Right renal pelvis (tissue), 4 donors: Measurements from ENCODE around the gene TEX22. TPM values are rescaled to one million over a fixed set of nuclear protein-coding genes. Genes with fewer than 3 reads are reported as not detected.

Source experiments
- DNase-seq, 4 donors: peaks; one replicate each; pipeline ENCODE4 v3.0.0-alpha.2; 2013; ENCODE audit warnings: low read depth in 4 of 4, low spot score in 3 of 4, missing footprints in 1 of 4
- polyA plus RNA-seq, 4 donors: library from polyadenylated mRNA; unstranded; fragments of 120-200 nt; gene quantifications; one replicate each; pipeline ENCODE4 v1.2.1, GENCODE V29; 2013; ENCODE audit not compliant: insufficient read length in 4 of 4

Gene TEX22
- polyA plus RNA-seq, 4 donors = 1.0 to 2.4 (median 1.9) TPM

DNA sequence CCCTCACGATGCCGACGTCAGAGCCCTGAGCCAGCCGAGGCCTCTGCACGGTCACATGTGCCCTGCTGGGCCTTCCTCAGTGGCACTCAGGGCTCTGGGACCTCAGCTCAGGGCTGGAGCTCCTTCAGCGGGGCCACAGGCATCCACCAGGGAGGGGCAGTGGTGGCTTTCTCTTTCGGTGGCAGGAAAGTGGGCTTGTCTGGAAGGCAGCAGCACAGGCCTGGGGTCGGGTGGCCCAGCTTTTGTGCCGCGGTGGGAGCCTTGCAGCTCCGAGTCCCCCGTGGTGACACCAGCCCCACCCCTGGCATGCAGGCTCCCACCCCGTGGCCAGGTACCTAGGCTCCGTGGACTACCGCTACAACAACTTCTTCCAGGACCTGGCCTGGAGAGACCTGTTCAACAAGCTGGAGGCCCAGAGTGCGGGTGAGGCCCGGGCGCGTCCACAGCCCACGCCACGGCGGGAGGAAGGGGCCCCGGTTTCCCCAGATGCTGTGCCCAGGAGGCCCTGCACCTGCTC is 14.2 kb upstream of the TEX22 start:
- no peak for DNase-seq

DNA sequence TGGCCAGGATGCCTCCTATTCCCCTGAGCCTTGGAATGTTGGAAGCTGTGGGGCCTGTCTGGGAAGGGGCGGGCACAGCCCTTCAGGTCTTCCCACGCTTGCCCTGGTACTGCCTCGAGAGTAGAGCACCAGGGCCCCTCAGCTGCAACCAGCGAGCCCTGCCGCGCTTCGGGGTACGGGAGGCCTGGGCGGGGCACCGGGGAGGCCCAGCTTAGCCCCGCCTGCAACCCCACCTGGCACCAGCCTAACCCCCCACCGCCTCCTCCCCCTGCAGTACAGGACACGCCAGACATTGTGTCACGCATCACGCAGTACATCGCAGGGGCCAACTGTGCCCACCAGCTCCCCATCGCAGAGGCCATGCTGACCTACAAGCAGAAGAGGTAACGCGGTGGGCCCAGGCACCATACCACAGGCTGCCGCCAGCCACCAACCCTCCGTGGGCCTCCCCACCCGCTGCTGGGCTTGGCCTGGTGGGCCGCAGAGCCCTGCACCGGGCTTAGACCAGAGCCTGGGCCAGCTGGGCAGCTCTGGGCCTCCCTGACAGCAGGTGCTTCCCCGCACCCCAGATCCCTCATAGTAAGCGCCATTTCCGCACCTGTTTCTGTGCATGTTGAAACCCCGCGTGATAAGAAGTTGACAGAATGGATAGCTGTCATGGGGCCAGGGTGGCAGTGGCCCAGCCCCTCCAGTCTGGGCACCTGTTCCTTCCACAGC is 13.6 kb upstream of the TEX22 start:
- no peak for DNase-seq

DNA sequence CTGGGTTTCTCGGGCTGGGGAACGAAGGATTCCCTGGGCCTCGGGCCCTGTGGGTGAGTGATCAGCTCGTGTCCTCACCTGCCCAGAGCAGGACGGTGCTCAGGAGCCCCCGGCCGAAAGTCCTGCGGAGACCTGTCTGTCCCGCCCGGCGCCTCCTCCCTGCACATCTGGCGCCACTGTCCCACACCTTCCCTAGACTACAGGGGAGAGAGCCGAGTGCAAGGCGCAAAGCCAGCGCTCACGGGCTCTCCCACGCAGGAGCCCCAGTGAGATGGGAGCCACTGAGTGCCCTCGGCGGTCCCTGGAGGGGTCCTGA is 13.1 kb upstream of the TEX22 start:
- no peak for DNase-seq

DNA sequence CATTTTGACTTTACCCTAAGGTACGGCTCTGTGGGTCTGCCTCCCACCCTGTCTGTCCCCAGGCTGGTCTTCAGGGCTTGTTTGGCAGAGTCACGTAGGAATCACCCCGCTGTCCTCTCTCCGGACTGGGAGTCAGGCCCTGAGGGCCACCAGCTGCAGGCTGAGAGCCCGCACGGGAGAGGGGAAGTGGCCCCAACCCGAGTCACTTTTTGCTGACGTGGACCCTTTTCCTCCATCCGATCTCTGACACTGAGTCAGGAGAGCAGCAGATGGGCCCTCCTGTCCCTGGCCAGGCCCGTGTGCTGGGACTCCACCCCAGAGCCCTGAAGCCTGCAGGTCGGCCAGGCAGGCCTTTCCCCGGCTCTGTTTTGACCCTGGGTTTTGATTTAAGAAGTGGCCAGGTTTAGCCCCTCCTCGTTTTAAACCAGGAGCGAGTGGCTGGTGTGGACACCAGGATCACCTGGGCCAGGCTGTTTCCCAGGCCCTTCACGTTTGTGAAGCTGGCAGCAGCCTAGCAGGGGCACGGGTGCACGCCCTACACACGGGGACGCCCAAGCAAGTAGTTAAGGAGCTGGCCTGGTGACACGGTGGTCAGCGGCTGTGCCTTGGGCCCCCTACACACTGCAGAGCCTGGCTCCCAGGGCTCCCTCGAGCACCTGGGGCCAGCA is 12.5 kb upstream of the TEX22 start:
- no peak for DNase-seq

DNA sequence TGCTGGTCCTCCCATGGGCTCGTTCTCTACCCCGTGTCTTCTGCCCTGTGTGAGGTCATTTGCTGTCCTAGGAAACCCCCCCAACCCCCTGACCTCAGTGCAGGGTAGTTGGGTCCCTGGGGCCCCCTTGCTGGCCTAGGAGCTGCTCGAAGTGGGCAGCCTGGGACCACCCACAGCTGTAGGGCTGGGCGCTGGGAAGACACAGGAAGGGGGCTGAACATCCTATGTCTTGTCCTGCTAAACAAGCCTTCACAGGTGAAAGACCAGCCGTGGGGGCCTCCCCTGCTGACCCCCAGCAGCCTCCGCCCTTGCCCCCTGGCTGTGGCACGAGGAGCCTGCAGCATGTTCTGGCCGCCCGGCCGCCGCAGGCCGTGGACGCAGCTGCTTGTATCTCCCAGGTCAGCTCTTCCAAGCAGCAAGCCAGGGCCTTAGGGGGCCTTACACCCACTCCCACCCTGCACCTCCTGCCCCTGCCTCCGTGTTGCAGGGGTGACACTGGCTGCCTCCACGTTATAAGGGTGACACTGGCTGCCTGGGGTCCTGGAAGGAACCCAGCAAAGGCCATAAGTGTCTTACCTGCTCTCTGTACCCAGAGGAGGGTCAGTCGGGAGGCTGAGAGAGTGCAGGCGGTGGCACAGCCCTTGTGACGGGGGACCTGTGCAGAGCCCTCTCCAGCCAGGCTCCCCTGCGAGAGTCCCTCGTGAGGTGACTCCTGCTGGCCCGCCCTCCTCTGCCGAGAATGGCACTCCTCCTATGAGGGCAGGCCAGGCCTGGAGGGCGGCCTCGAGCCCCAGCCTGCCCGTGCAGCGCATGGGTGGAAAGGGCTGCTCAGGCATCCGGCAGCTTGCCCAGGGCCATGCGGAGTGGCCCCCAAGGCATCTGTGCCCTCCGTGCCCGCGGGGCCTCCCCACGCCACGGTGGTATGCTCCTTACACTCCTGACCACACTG is 11.5 kb upstream of the TEX22 start:
- DNase-seq = no peak

DNA sequence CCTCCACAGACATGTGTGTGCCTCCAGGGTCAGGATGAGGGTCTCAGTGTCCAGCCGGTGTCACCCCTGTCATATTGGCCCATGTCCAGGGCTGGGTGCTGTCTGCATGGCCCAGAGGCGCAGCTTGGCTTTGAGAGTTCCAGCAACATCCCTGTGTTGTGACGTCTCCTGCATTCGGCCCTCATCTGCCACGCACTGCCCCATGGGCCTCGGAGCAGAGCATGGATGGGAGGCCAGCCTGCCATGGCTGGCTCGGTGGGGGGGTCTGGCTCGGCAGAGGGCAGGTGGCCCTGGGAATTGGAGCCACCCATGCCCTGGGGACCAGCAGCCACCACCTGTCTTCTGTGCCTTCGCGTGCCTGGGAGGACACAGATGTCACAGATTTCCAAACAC is 10.8 kb upstream of the TEX22 start:
- no peak for DNase-seq

DNA sequence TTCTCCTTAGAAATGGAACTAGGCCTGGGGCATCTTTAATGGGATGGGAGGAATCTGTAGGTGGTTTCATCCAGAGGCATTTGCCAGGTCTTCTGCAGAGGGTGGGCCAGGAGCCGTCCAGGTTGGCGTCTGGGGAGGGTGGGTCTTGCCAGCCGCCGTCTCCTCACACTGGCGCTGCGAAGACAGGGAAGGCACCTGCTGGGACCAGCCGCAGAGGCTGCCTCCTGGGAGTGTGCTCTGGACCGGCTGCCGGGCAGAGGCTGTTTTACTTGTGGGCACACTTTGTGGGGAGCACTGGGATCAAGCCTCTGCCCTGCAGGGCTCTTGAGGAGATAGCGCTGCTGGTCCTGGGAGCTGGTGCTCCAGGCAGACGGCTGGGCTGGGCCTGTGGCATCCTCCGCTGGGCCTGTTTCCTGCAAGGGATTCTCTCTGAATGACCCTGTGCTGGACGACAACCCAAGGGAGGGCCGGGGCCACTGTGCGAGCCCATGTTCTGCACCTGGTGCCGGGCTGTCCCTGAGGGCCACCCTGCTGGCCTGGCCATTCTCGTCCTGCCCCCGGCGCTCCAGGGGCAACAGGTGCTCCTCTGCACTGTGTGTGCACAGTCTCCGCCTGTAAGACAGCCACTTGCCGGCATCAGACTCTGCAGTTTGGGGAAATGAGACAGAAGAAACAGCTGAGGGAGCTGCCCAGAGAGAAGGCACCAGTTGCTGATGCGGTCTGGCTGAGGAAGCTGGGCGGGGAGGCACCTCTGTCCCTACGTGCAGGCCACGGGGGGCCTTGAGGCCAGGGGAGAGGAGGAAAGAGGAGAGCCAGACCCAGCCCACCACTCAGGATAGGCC is 10.0 kb upstream of the TEX22 start:
- no peak for DNase-seq

DNA sequence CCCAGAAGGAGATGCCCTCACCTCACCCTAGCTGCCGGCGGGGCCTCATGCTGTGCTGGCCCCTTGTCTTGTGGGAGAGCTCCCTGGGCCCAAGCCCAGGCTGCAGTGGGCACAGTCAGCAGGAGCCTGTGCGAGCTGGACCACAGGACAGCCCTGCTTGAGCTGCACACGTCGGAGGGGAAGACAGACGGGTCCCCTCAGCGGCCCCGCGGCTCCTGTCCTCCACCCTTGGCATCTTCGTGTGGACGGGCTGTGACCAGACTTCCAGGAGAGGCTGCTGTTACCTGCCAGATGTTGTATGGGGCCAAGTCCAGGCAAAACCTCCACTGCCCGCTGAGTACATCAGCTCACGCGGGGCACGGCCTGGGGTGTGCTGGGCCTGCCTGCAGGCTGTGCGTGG is 9.4 kb upstream of the TEX22 start:
- DNase-seq = no peak

DNA sequence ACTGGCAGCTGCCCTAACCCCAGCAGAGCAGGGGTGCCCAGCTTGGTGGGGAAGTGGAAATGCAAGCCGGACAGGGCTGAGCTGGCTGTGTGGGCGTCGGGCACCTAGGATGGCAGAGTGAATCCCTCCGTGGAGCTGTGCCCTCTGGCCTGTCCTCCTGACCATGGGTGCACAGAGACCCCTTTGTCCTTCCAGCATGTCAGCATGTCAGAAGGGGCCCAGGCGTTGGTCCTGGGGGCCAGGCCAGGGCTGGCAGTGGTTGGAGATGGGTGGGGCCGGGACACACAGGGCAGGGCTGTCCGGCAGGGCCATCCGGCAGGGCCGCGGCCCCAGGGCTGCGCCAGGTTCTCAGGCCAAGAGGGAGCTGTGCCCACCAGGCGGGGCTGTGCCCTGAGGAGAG is 8.8 kb upstream of the TEX22 start:
- no peak for DNase-seq

DNA sequence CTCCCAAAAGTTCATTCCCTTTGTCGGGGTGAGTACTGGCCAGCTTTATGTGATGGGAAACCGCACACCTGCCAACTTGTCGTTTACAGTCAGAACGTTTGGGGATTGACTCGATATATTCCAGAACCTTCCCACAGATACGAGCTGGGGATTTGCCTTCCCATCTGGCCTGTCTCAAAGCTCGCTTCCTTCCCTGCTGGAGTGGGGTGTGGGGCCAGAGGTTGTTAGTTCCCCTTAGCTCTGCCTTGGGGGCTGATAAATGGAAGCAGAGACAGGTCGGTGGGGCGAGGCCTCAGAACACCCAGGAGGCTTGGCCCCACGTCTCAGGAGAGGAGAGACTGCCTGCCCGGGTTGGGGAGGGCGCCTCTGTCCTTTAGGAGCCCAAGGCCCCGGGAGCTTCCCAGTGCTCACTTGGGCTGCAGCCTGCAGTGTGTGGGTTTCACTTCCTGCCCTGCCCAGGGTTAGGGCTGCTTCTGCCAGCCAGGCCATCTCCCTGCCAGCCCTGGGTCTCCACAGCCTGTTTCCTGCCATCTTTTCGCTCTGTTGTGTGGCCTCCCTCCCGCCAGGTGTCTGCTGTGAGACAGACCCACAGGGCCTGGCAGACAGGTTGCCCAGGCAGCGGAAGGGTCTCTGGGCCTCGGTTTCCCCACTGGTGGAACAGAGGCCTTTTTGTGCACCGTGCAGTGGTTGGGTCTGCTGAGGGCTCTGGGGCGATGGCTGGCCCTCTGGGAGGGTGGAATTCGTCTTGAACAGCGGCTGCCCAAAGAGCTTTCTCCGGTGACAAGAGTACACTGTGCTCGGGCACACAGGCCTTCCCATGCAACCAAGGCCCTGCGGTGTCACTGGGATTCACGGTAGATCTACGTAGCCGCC is 8.1 kb upstream of the TEX22 start:
- DNase-seq = no peak

DNA sequence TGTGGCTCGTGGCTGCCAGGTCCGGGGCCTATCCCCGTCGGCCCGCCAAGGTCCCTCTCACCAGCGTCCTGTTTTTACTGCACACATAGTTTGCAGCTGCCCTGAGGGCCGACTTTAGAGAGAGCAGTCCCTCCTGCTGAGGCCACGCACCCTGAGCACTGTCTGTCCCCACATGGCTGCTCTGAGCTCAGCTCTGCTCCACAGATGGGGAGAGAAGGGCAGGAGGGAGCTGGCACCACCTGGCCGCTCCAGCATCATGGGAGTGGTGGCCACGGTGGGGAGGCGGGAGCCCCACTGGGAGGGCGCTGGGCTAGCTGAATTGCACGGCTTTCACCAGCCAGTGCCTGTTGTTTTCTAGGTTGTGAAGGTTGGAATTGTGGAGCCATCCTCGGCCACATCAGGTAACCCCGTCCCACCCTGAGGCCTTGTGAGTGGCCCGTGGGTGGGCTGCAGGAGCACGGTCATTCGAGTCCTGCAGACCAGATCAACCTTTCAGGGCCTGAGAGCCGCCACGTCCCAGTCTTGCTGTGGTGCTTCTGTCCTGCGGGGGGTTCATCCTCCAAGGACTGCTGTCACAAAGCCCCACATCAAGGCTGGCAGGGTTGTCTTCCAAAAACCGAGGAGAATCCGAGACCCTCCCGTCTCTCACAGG is 7.4 kb upstream of the TEX22 start:
- no peak for DNase-seq

DNA sequence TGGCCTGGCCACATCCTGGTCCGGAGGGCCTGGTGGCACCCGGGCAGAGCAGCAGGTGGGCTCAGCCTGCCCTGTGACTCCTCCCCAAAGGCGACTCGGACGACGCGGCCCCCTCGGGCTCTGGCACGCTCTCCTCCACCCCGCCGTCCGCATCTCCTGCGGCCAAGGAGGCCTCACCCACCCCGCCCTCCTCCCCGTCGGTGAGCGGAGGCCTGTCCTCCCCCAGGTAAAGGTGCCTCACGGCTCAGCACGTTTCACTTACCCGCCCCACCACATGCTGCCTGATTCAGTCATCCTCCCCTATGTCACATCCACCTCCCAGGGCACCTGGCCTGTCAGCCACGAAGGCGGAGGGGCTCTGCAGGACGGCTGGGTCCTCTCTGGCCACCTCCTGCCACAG is 6.8 kb upstream of the TEX22 start:
- no peak for DNase-seq

DNA sequence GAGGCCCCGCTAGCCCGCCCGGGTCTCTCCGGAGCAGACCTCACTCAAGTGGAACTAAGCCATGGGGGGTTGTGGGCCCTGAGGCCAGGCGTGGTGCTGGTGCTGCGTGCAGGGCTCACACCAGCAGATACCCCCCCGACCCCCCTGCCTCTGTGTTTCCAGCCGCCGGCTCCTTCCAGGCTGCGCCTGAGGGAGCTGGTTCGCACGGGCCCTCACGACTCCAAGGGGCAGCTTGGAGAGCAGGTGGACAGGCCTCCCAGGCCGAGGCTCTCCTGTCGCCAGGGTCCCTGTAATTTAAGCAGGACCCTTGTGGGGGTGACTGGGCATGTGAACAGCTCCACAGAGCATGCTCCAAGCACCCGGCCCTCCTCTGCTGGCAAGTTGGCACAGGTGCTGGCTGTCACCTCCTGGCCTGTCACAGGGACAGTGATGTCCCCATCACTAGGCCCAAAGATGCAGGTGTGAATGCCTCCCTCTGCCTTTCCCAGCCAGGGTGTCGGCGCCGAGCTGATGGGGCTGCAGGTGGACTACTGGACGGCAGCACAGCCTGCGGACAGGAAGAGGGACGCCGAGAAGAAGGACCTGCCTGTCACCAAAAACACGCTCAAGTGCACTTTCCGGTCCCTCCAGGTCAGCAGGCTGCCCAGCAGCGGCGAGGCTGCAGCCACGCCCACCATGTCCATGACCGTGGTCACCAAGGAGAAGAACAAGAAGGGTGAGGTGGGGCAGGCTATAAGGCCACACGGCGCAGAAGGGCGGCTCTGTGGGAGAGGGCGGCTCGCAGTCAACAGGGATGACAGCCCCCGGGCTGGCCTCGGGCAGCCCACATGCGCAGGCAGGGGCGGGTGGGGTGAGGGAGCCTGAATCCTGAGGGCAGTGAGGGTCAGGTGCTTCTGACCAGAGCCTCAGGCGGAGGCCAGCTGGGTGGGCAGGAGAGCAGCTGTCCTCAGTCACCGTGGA is 5.9 kb upstream of the TEX22 start:
- DNase-seq = no peak

DNA sequence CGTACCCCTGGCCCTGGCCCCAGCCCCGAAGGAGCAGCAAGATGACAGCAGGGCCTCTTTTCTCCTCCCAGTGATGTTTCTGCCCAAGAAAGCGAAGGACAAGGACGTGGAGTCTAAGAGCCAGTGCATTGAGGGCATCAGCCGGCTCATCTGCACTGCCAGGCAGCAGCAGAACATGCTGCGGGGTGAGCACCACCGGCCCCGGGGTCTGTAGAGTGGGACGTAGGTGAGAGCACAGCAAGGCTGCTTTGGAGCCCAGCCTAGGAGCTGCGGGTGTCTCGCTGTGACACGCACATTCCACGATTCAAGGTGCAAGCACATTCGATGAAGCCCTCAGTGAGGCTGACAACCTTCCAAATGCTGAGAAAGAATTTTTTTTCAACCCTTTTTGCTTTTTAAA is 5.2 kb upstream of the TEX22 start:
- no peak for DNase-seq

DNA sequence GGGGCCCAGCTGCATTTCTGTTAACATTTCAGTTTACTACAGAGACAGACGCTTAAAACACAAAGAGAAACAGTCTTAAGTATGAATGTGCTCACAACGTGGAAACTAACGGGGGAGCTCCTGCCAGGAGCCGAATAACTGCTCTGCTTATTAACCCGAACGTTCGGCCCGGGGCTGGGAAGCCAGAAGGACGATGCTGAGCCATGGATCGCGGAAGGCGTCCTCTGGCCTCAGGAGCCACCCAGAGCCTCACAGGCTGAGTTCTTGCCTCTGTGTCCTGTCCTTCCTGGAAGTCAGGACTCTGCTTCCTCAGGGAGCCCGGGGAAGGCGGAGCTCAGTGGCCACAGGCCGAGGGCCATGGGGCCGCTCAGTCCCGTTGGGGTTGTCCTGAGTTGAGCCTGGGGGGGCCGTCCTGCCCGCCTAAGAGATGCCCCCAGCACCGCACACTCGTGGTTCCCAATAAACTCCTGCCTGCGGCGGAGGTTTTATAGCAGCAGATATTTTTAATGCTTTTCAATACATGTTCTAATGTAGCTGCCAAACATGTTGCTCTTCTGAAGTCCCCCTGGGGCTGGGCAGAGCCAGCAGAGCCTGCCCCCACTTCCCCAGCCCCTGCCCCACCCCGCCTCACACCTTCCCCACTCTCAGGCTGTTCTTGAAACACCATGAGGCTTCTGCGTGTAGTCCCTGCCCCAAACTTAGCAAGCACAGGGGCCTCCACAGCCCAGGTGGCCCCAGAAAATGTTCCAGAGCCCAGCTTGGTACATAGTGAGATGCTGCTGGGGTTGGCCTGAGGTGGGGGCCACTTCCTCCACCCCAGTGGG is 3.4 kb upstream of the TEX22 start:
- no peak for DNase-seq

DNA sequence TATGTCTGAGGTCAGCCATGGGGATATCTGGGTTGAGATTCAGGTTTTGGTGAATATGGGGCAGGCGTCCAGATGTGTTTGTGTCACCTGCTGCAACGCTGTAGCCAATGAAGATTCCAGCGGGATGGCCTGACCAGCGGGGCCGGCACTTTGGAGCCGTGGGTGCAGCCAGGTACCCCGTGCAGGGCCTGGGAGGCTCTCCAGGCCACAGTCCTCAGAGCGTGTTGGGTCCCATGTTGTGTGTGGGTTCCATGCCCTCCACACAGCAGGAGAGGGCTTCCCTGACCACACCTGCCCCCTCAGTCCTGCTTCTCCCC is 2.8 kb upstream of the TEX22 start:
- DNase-seq = no peak

DNA sequence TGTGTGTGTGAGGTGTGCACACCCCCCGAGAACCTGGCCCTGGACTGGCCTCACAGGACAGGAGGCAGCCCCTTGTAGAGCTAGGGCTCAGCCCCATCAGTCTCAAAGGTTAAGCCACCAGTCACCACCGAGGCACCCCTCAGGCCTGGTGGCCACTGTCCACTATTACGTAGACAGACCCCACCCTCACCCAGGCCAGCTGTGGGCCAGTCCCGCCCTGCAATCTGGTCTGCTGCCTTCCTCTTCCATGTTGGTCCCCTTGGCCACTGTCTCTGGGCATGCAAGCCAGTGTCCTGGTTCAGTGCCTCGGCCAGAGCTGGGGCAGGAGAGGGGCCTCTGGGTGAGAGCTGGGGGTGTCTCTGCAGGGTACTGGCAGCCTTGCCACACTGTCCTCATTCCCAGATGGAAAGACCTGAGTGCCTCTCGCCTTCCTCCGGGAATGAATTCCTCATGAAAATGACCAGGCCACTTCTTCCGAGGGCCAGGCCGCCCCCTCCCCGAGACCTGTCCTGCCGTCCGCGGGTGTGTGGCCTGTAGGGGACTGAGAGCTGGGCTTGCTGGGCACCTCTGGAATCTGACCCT is 897 bp upstream of the TEX22 start:
- DNase-seq = no peak
